Measurements from ENCODE around the gene MLIP.
"Not testable (repeated sequence)": the region's sequence is repeated elsewhere in the genome, so short reads cannot be mapped to it uniquely, and the experiment has no call there.

The MLIP gene, protein sequence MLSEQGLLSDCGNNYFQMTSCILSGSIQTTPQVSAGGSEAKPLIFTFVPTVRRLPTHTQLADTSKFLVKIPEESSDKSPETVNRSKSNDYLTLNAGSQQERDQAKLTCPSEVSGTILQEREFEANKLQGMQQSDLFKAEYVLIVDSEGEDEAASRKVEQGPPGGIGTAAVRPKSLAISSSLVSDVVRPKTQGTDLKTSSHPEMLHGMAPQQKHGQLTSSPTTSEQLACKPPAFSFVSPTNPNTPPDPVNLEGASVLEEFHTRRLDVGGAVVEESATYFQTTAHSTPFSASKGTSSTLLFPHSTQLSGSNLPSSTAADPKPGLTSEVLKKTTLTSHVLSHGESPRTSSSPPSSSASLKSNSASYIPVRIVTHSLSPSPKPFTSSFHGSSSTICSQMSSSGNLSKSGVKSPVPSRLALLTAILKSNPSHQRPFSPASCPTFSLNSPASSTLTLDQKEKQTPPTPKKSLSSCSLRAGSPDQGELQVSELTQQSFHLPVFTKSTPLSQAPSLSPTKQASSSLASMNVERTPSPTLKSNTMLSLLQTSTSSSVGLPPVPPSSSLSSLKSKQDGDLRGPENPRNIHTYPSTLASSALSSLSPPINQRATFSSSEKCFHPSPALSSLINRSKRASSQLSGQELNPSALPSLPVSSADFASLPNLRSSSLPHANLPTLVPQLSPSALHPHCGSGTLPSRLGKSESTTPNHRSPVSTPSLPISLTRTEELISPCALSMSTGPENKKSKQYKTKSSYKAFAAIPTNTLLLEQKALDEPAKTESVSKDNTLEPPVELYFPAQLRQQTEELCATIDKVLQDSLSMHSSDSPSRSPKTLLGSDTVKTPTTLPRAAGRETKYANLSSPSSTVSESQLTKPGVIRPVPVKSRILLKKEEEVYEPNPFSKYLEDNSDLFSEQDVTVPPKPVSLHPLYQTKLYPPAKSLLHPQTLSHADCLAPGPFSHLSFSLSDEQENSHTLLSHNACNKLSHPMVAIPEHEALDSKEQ

DNA sequence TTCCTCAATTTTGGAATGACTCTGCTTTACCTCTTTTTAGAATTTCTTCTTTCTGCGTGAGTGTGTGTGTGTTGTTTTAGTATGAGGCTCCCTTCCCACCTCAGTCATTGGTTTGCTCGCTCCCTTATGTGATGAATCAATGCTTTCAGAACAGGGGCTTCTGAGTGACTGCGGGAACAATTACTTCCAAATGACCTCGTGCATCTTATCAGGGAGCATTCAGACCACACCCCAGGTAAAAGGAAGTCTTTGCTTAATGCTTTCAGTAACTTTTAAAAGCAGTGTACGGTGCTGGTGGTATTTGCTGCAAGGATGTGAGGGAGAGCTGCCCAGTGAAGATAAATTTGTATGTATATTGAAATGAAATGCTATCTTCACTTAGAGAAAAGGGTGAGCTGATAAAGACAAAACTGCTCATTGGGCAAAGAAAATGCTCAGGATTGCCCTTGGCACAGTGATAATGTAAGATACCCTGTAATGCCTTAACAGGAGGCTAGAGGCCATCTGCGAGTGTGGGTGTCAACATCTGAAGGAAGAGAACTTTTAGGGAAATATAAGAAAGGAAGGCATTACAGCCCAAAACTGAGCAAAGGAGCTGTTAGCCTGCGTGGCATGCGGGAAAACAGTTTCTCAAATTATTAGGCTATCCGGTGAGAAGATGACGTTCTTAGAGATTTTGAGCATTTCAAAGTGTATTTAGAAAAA lies at the start of gene MLIP:
MLIP (plus strand) TSS at position 103 of the 705 bp plus-strand sequence; CDS start at position 140, 37 bp downstream.
- no peak within 1 kb of the TSS for H3K4me3 ChIP-seq (ENCODE audit: low read length)
- TF ChIP-seq ZNF274 (IDR thresholded peaks at IDR 0.05; ENCODE audit: low read depth, low read length) = no peak

DNA sequence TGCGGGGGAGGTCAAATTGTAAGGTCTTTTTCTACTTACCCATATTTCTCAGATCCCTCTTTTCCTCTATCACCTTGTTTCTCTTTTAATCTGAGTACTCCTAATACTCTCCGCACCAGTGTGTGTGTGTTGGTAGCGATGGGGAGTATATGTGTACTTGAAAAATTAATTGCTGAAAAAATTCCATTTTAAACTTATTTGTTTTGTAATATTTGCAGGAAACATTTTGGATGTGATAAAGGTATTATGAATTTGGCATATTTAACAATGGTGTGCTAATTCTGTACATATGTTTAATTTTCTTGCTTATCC lies 48.1 kb upstream of the MLIP start:
- H3K4me3 ChIP-seq (ENCODE audit: low read length) = no peak overlapping the region
- TF ChIP-seq ZNF274 (IDR thresholded peaks at IDR 0.05; ENCODE audit: low read depth, low read length) = no peak

DNA sequence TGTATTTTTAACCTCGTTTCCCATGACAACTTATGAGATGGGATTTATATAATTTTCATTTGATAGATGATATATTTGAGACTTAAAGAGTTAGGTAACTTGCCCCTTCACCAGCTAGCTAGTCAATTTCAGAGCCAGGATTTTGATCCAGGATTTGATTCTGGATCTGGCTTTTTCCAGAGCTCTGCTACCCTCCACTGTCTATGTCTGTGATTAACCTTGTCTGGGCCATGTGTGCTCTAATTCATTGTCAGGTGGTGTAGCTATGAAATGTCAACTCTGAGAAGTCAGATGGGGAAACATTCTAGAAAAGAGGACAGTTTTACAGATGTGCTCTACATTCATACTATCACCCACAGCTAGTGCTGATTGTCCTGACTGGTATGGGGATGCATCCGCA lies 42.5 kb upstream of the MLIP start:
- H3K4me3 ChIP-seq (ENCODE audit: low read length) = no peak overlapping the region
- TF ChIP-seq ZNF274 (IDR thresholded peaks at IDR 0.05; ENCODE audit: low read depth, low read length) = no peak

DNA sequence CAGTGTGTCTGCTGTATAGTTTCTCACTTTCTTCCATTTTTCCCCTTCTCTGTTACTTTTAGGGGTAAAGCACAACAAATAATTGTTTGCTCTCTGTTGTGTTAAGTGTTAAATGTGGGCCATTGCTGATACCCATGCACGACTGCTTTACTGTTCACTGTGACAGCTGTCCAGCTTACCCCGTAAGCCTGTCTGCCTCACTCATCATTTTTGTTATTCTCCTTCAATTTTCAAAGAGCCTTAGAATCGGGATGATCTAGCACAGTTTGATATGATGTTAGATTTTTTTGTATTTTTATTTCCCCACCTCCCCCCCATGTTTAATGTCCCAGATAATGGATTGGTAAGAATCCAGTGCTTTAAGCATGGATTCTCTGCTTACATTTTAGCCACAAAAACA lies 41.2 kb upstream of the MLIP start:
- no peak overlapping the region for H3K4me3 ChIP-seq (ENCODE audit: low read length)
- no peak for TF ChIP-seq ZNF274 (IDR thresholded peaks at IDR 0.05; ENCODE audit: low read depth, low read length)

DNA sequence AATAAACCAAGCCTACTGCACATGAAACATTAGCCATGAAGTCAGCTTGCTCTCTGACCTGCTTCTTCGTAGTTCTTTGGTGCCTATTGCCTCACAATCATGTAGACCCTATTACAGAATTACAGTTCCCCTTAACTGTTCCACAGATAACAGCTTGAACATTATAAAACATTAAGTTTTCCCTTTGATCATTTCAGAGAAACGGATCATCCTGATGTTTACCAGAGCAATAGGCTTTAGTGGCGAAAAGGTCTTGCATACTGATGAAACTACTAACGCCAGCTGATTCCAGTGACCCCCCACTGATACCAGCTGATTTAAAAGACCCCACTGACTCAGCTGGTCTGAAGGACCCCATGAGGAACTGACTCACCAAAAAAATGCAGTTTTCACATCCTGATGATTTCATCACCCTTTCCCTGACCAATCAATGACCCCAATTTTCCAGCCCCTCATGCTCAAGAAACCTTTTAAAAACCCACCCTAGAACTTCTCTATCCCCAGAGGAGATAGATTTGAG lies 39.4 kb upstream of the MLIP start:
- no peak overlapping the region for H3K4me3 ChIP-seq (ENCODE audit: low read length)
- TF ChIP-seq ZNF274 (IDR thresholded peaks at IDR 0.05; ENCODE audit: low read depth, low read length) = no peak

DNA sequence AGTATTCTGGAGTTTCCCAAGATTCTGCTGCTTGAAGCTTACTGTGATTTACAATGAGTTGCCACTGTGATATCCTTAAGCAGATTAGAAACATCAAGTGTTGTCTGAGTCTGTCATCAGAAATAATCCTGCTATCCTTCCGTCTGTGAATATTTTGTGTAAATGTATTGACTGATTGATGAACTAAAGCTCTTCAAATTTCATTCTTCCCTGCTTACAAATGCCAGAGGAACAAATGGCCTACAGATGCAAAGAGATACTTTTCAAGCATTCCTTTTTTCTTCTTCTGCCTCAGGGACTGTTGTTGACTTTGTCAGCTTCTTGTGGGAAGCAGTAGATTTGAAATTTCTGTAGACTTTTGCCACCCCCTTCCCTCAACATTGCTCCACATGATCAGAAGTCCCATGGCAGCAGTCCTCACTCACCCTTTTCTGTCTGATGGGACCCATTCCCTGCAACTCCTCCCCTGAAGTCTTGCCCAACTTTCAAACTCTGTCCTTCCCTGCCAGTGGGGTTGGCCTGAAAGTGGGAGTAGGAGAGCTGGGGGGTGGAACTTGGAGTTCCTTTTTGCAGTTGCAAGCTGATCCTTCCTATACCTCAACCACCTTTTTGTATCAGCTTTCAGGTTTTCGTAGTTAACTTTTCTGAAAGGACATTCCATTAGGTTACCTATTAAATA lies 38.5 kb upstream of the MLIP start:
- no peak for TF ChIP-seq ZNF274 (IDR thresholded peaks at IDR 0.05; ENCODE audit: low read depth, low read length)
- no peak overlapping the region for H3K4me3 ChIP-seq (ENCODE audit: low read length)

DNA sequence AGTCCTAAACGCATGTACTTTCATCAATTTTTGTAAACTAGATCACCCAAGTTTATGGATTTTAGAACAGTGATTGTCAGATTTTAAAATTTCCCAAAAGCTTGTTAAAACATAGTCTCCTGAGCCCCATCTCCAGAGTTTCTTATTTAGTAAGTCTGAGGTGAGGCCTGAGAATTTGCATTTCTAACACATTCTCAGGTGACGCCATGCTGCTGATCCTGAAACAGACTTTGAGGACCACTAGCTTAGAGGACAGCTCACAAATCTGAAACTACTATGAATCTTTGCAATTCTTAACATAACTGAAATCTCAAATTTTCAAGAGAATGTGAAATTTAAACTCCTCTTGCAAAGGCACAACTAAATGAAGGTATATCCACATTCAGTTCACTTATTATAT lies 37.8 kb upstream of the MLIP start:
- no peak for TF ChIP-seq ZNF274 (IDR thresholded peaks at IDR 0.05; ENCODE audit: low read depth, low read length)
- H3K4me3 ChIP-seq (ENCODE audit: low read length) = no peak overlapping the region

DNA sequence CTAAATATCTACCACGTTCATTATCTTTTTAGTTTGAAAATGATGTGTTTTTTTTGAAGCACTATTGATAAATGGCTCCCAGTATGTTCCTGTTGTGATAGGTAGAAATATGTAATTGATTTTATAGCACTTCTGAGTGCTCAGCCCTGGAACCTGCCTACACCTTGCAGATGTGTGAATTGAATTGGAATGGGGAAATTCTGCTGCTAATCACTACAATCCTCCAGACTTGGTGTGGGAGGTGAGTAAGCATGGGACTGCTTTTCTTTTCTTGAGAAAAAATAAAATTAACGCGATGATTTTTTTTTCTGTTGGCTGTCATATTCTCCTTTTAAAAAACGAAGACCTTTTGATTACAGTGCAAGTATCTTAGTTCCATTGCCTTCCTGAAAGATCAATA lies 37.1 kb upstream of the MLIP start:
- H3K4me3 ChIP-seq (ENCODE audit: low read length) = no peak overlapping the region
- TF ChIP-seq ZNF274 (IDR thresholded peaks at IDR 0.05; ENCODE audit: low read depth, low read length) = no peak

DNA sequence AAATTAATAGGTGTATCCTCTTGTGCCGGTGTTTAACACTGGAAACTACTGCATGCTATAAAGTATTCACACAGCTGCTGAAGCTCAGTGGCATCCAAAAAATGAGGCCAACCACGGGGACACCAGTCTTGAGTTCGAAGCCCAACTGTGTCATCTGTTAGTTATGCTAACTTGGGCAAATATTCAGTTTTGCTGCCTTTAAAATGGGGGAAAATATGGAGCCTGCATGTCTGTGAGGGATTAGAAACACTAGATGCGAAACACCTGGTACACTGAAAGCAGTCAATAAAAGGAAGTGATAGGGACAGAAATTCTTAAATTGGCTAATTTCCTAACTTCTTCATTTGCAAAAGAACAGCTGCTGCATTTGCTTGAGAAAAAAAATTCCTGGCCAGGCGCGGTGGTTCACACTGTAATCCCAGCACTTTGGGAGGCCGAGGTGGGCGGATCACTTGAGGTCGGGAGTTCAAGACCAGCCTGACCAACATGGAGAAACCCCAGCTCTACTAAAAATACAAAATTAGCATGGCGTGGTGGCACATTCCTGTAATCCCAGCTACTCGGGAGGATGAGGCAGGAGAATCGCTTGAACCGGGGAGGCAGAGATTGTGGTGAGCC lies 36.6 kb upstream of the MLIP start:
- TF ChIP-seq ZNF274 (IDR thresholded peaks at IDR 0.05; ENCODE audit: low read depth, low read length) = no peak

DNA sequence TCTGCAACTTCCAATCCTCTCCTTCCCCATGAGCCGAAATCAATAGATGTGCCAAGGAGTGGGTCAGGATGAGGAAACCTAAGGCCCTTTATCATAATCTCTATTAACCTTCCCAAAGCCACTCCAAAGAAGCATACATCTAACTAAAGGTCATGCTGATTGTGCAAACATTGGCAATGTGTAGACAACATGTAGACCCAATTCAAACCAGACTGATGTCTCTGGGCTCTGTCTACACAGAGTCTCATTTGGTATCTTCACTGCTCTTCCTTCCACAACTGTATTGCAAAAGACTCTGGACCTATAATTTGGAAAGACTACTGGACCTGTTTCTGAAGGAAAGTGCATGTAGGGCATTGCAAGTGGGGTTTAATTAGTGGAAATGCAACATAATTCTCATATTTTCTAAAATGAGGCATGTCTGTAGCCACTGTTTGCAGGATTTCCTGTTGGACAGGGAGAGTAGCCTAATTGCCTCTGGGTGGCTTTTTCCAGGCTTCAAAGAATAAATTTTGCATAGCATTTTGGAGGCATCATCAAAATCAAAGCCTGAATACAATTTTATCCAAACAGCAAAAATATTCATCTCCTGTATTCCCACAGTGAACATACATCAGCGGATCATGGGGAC lies 35.0 kb upstream of the MLIP start:
- no peak overlapping the region for H3K4me3 ChIP-seq (ENCODE audit: low read length)
- no peak for TF ChIP-seq ZNF274 (IDR thresholded peaks at IDR 0.05; ENCODE audit: low read depth, low read length)

More for the DNA sequence above, 36.6 kb upstream of the MLIP start:
- no peak overlapping the region for H3K4me3 ChIP-seq (ENCODE audit: low read length)

DNA sequence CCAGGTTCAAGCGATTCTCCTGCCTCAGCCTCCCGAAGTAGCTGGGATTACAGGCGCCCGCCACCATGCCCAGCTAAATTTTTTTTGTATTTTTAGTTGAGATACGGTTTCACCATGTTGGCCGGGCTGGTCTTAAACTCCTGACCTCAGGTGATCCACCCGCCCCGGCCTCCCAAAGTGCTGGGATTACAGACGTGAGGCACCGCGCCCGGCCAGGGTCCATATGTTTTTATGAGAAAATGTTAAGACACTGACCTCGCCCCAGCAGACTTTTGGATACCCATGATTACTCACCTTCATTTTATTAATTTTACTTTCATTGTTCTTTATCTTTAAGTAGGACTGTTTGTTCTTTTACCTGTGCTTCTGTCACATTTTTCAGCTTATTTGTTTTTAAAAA lies 29.7 kb upstream of the MLIP start:
- not testable (repeated sequence) for H3K4me3 ChIP-seq (ENCODE audit: low read length)

DNA sequence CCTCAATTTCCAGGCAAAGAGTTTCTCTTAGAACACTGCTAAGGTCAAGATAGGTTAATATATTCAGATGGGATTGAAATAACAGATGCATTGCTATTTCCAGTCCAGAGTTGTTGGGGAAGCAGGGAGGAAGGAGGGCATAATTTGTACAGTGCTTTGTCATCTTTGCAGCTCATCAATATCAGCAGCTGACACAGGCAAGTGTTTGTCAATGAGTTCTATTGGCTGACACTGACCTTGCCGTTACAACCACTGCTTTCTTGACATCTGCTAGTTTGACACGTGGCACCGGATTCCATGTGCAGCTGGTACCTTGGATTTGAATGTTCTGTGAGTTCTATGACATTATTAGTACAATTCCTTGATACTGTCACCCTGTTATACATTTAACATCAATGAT lies 28.0 kb upstream of the MLIP start:
- TF ChIP-seq ZNF274 (IDR thresholded peaks at IDR 0.05; ENCODE audit: low read depth, low read length) = no peak
- no peak overlapping the region for H3K4me3 ChIP-seq (ENCODE audit: low read length)

DNA sequence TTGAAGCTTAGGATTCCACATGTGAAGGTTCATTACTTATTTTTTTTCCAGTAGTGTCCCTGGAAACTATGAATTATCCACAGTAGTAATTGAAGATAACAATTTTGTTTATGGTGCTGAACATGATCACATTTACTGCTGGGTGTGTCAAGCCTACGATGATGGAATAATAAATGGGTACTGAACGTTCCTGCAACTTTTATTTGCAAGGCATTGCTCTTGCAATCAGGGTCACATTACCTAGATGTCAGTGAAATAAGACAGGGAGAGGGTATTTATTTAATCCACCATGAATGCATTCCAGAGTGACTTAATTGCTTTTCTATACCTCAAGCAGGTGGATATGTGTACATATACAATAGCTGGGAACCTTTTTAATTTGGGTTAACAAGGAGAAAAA lies 27.0 kb upstream of the MLIP start:
- no peak overlapping the region for H3K4me3 ChIP-seq (ENCODE audit: low read length)
- no peak for TF ChIP-seq ZNF274 (IDR thresholded peaks at IDR 0.05; ENCODE audit: low read depth, low read length)

Measured in GM08714 (cell line).